ENCODE measurements around the gene KCNMB3. TPM values are rescaled to one million over a fixed set of nuclear protein-coding genes. Genes with fewer than 3 reads are reported as not detected.

KCNMB3 gene
- total RNA-seq, 1 donor from 2014 or later, result 1.1 TPM

GRCh38 chr3:179289295-179289694, 38.4 kb upstream of the KCNMB3 start:
- H3K4me3 ChIP-seq (ENCODE audit: low read depth, low read length), result no peak overlapping the region
- TF ChIP-seq CTCF (IDR thresholded peaks at IDR 0.05; ENCODE audit: insufficient read depth, low read length, severe bottlenecking), result no peak
- no peaks in the 10 kb centered on the region for H3K36me3 ChIP-seq (ENCODE audit: control insufficient read depth, insufficient read depth, low read length)
- H3K27me3 ChIP-seq (ENCODE audit: control insufficient read depth, insufficient read depth, low read length), result no peaks in the 10 kb centered on the region
- FAIRE-seq (no peak), DNase-seq (ENCODE audit: low read depth) (no peak)

GRCh38 chr3:179288845-179289244, 37.9 kb upstream of the KCNMB3 start:
- no peak overlapping the region for H3K4me3 ChIP-seq (ENCODE audit: low read depth, low read length)
- FAIRE-seq, result no peak
- no peak for DNase-seq (ENCODE audit: low read depth)
- TF ChIP-seq CTCF (IDR thresholded peaks at IDR 0.05; ENCODE audit: insufficient read depth, low read length, severe bottlenecking), result no peak
- H3K27me3 ChIP-seq (ENCODE audit: control insufficient read depth, insufficient read depth, low read length), result no peaks in the 10 kb centered on the region
- H3K36me3 ChIP-seq (ENCODE audit: control insufficient read depth, insufficient read depth, low read length), result no peaks in the 10 kb centered on the region

GRCh38 chr3:179286331-179286730, 35.4 kb upstream of the KCNMB3 start:
- no peaks in the 10 kb centered on the region for H3K27me3 ChIP-seq (ENCODE audit: control insufficient read depth, insufficient read depth, low read length)
- H3K4me3 ChIP-seq (ENCODE audit: low read depth, low read length), result no peak overlapping the region
- no peak for TF ChIP-seq CTCF (IDR thresholded peaks at IDR 0.05; ENCODE audit: insufficient read depth, low read length, severe bottlenecking)
- FAIRE-seq (no peak), DNase-seq (ENCODE audit: low read depth) (no peak)
- no peaks in the 10 kb centered on the region for H3K36me3 ChIP-seq (ENCODE audit: control insufficient read depth, insufficient read depth, low read length)

- Histone ChIP-seq H3K27me3 (ENCODE audit: control insufficient read depth, insufficient read depth, low read length) (no peaks in the 10 kb centered on the region), H3K4me3 (ENCODE audit: low read depth, low read length) (no peak overlapping the region), H3K36me3 (ENCODE audit: control insufficient read depth, insufficient read depth, low read length) (no peaks in the 10 kb centered on the region)
- TF ChIP-seq CTCF (IDR thresholded peaks at IDR 0.05; ENCODE audit: insufficient read depth, low read length, severe bottlenecking), result no peak
- FAIRE-seq (no peak), DNase-seq (ENCODE audit: low read depth) (no peak)
Measured at GRCh38 chr3:179281825-179282224, 30.9 kb upstream of the KCNMB3 start.

GRCh38 chr3:179279837-179280236, 28.9 kb upstream of the KCNMB3 start:
- Histone ChIP-seq H3K27me3 (ENCODE audit: control insufficient read depth, insufficient read depth, low read length) (no peaks in the 10 kb centered on the region), H3K4me3 (ENCODE audit: low read depth, low read length) (no peak overlapping the region), H3K36me3 (ENCODE audit: control insufficient read depth, insufficient read depth, low read length) (no peaks in the 10 kb centered on the region)
- DNase-seq (ENCODE audit: low read depth) (no peak), FAIRE-seq (no peak)
- TF ChIP-seq CTCF (IDR thresholded peaks at IDR 0.05; ENCODE audit: insufficient read depth, low read length, severe bottlenecking), result no peak

GRCh38 chr3:179278932-179279693, 28.2 kb upstream of the KCNMB3 start:
- TF ChIP-seq CTCF (IDR thresholded peaks at IDR 0.05; ENCODE audit: insufficient read depth, low read length, severe bottlenecking), result no peak
- DNase-seq (ENCODE audit: low read depth) (no peak), FAIRE-seq (no peak)
- H3K4me3 ChIP-seq (ENCODE audit: low read depth, low read length), result no peak overlapping the region
- no peaks in the 10 kb centered on the region for H3K27me3 ChIP-seq (ENCODE audit: control insufficient read depth, insufficient read depth, low read length)
- H3K36me3 ChIP-seq (ENCODE audit: control insufficient read depth, insufficient read depth, low read length), result no peaks in the 10 kb centered on the region
